Cortex of kidney (tissue), 1 donor: ENCODE results near the gene CAGE1.
"Not testable (repeated sequence)": the region's sequence is repeated elsewhere in the genome, so short reads cannot be mapped to it uniquely, and the experiment has no call there.

ENCODE experiments used
- DNase-seq: peaks from one replicate; lab custom pipeline; 2025; lab: John Stamatoyannopoulos, UW

The CAGE1 gene

DNA sequence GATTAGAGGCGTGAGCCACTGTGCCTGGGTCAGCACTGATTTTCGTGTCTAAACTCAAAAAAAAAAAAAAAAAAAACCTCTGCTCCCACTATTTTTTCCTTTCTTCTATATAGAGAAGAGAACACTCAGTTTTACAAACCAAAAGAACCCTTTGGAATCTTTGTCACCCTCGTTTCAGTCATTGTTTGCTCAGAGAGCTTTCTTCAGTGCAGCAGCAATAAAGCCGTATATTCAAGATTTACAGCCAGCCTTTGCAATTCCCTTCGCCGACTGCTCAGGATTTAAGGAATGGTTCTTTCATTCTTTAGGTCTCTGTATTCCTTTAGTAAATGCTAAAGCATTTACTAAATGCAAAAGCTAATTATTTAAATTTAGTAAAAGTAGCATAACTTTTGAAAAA, 20.2 kb upstream of the CAGE1 start:
- no peak for DNase-seq

DNA sequence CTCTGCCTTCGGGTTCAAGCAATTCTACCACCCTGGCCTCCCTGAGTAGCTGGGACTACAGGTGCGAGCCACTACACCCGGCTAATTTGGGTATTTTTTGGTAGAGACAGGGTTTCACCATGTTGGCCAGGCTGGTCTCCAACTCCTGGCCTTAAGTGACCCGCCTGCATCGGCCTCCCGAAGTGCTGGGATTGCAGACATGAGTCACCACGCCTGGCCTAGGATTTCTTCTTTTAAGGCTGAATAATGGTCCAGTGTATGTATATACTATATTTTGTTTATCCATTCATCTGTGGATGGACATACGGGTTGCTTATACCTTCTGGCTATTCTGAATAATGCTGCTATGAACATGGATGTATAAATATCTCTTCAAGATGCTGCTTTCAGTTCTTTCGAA, 17.2 kb upstream of the CAGE1 start:
- no peak for DNase-seq

DNA sequence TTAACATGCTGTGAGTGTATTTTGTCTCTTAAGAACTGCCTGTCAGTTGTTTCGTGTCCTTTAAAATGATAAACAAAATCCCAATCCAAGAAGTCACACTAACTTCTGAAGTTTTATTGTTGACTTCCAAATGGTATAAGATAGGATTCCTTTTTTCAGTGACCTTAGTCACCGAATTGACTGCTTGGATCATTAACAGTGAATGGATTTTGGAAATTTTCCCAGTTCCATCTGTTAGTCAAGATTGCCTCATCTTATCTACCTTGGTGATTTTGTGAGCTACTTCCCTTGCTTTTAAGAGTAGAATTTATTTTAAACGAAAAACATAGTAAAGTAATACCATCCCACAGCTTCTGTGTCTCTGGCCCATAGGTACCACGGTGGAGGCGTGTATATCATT, 15.0 kb upstream of the CAGE1 start:
- no peak for DNase-seq

DNA sequence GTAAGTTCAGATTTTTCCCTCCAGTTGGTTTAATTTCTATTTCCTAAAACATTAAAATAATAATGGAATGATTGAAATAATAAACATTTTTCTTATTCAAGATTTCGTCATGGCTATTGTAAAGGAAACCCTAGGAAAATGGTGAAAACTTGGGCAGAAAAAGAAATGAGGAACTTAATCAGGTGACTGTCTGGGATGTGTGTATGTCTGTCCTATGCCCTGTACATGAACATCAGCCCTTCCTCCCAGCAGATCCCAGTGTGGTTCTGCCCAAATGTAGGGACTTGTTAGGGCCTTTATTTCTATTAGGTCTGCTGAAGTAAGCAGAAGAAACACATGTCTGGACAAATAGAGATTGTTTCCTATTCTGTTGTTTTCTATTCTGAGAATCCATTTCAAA, 13.2 kb upstream of the CAGE1 start:
- no peak for DNase-seq

DNA sequence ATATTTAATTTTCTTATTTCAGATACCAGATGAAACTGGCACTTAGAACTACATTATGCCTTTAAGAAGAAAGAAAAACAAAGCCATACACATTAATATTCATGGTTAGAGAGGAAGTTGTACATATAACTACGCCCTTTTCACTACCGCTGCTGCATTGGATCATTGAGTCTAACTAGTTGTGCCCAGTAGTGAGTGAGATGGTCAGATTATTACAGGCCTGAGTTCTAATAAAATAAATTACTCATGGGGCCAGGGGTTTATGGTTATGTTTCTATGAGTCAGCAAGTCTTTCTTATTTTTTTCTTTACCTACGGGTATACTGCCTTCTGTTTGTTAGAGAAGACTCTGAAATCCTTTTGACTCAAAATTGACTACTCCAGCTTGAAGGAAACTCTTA, 11.5 kb upstream of the CAGE1 start:
- no peak for DNase-seq

DNA sequence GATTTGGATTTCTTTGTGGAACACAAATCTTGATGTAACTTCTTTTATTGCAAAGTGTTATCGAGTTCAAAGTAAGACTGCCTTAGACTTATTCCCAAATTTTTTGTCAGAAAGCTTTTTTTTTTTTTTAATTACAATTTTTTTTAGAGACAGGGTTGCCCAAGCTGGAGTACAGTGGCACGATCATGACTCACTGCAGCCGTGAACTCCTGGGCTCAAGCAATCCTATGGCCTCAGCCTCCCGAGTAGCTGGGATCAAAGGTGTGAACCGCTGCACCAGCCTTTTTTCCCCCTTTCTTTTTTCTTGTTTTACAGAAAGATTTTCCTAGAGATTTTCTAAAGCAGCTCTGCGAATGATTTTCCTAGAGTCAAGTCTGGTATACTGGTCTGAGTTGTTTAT, 2.9 kb upstream of the CAGE1 start:
- DNase-seq, result no peak

DNA sequence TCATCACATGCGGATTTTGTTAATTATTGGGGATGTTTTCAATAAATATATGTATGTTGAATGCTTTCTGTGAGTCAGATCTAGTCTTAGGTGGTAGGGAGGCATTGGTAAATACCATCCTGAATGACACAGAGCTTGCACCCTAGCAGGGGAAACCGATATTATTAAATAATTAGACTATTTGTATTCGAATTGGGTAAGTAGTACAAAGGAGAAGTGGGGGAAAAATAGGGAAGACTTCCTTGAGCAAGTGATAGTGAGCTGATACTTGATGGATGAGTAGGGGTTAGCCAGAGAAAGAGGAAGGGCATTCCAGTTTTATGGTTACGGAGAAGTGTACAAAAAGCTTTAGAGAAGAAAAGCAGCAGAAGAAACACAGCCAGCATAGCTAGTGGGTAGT, 1.6 kb upstream of the CAGE1 start:
- no peak for DNase-seq

DNA sequence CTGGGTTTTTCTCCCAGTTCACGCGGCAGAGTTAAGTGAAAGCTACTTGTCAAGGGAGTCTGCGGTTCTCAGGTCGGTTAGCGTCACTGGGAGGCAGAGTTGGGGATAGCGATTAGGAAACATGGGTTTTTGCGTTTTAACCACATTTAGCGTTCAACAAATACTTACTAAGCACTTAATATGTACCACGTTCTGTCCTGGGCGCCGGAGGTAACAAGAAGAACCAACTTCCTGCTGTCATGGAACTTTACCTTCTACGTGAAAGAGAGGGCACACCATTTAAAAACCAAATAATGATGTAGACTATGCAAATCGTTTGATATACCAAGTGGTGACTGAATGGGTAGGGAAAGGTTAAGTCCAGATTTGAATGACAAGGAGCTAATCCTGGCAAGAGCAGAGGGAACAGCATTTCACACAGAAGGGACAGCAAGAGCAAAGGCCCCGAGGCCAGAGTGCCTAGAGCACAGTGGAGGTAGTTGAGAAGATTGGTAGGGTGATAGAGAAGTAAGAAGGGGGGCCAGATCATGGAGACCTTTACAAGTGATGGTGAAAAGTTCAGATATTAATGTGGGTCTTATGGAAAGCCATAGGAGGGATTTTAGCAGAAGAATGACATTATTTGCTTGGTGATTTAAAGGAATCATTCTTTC, 810 bp upstream of the CAGE1 start:
- no peak for DNase-seq

DNA sequence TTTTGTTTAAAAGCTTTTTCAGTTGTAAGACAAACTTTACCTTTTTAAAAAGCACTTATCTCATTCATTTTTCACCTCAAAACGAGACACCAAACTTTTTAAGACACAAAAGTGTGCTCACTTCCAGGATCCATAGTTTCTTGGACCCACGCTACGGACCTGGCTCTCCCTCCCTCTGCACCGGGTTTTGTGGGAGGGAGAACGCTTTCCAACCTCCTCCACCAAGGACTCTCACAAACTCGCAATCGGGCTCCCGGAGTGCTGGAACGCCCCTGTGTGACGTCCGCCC, 436 bp downstream of the CAGE1 start:
- DNase-seq, result no peak

DNA sequence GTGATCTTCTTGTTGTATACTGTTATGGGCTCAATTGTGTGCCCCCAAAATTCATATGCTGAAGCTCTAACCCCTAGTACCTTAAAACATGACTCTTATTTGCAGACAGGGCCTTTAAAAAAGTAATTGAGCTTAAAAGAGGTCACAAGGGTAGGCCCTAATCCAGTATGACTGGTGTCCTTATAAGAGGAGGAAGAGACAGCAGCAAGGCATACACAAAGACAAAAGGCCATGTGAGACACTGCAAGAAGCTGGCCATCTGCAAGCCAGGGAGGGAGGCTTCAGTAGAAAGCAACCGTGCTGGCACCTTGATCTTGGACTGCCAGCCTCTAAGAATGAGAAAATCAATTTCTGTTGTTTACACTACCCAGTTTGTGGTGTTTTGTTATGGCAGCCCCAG, 8.4 kb downstream of the CAGE1 start:
- no peak for DNase-seq

DNA sequence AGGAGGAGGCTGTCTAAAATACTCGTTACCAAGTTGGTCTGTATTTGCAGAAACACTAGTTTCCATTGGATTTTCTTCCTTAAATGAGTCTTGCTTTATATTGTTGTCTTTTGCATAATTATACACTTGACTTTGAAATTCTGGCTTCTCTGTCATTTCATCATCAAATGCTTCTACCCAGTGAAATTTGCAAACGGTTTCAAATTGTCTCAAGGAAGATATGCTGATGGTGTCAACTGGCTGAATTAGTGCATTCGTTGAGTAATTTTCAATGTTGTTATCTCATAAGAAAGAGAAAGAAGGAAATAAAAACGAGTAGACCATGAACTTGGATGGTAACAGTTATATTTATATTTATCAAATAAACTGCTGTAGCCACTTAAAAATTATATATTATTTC, 10.8 kb downstream of the CAGE1 start:
- no peak for DNase-seq

DNA sequence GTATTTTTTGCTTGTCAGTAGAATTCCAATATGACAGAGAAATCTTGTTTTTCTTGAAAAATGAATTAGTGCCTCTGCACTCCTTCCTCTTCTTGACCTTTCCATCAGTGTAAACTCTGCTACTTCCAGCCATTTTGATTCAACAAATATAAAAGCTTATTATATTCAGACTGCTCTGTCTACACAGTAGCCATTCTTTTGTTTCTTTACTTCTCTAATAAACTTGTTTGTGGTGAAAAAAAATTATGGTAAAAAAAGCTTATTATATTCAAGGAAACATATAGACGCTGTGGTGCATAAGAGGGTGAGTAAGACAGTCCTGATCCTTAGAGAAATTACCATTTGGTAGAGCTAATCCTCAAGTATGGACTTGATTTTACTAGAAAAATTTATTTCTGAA, 11.6 kb downstream of the CAGE1 start:
- no peak for DNase-seq

DNA sequence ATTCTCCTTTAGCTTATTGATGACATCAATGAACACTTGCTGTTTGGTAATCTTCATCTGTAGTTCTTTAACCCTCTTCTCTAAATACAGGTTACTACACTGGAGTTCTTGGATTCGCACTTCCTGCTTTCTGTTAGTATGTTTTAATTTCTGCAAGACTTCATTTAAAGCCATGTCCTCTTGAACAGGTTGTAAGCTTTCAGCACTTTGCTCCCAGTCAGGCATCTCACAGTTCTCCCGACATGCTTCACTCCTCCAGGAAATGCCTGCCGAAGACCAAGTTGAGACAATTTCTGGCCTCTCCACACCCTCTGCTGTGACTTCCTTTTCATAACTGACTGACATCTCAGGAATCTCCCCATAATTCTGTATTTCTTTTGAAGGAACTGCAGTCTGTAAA, 15.8 kb downstream of the CAGE1 start:
- DNase-seq, result no peak

DNA sequence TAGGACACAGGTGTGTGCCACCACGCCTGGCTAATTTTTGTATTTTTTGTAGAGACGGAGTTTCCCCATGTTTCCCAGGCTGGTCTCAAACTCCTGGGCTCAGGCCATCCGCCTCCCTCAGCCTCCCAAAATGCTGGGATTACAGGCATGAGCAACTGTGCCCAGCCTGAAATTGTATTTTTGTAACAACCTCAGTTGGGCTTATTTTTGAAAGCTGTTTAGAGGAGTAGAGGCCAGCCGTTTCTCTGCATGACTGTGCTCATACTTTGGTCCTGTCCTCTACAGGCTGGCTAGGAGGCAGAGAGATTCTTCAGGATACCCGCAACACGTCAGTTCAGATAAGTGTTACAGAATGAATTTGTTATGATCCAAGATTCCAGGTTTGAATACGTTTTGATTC, 22.1 kb downstream of the CAGE1 start:
- DNase-seq, result no peak

DNA sequence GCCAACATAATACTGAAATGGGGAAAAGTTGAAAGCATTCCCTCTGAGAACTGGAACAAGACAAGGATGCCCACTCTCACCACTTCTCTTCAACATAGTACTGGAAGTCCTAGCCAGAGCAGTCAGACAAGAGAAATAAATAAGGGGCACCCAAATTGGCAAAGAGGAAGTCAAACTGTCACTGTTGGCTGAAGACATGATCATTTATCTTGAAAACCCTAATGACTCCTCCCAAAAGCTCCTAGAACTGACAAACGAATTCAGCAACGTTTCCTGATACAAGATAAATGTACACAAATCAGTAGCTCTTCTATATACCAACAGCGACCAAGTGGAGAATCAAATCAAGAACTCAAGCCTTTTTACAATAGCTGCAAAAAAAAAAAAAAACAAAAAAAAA, 37.6 kb downstream of the CAGE1 start:
- DNase-seq, result not testable (repeated sequence)

DNA sequence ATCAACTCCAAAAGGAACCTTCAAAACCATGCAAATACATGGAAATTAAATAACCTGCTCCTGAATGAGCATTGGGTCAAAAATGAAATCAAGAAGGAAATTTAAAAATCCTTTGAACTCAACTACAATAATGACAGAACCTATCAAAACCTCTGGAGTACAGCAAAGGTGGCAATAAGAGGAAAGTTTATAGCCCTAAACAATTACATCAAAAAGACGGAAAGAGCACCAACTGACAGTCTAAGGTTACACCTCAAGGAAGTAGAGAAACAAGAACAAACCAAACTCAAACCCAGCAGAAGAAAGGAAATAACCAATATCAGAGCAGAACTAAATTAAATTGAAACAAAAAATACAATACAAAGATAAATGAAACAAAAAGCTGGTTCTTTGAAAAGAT, 39.0 kb downstream of the CAGE1 start:
- not testable (repeated sequence) for DNase-seq

DNA sequence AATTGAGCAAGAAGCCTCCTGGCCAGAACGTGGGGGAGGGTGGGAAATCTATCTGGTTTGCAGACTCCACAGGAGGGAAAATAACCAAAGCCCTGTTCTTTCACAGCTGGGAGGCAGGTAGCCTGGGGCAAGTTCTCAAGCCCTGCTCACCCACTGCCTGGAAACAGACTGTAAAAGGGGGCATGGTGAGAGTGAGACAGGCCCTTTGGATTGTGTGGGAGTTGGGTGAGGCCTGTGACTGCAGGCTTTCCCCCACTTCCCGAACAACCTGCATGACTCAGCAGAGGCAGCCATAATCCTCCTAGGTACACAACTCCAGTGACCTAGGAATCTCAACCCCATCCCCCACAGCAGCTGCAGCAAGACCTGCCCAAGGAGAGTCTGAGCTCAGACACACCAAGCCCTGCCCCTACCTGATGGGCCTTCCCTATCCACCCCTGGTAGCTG, 42.0 kb downstream of the CAGE1 start:
- not testable (repeated sequence) for DNase-seq

DNA sequence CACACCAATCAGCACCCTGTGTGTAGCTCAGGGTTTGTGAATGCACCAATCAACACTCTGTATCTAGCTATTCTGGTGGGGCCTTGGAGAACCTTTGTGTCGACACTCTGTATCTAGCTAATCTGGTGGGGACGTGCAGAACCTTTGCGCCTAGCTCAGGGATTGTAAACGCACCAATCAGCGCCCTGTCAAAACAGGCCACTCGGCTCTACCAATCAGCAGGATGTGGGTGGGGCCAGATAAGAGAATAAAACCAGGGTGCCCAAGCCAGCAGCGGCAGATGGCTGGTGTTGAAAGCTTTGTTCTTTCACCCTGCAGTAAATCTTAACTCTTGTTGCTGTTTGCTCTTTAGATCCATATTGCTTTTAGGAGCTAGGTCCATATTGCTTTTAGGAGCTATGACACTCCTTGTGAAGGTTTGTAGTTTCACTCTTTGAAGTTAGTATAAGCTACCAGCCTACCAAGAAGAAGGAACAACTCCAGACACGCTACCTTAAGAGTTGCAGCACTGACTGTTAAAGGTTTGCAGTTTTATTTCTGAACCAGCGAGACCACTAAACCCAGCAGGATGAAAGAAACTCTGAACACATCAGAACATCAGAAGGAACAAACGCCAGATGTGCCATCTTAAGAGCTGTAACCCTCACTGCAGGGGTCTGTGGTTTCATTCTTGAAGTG, 44.6 kb downstream of the CAGE1 start:
- DNase-seq, result not testable (repeated sequence)

DNA sequence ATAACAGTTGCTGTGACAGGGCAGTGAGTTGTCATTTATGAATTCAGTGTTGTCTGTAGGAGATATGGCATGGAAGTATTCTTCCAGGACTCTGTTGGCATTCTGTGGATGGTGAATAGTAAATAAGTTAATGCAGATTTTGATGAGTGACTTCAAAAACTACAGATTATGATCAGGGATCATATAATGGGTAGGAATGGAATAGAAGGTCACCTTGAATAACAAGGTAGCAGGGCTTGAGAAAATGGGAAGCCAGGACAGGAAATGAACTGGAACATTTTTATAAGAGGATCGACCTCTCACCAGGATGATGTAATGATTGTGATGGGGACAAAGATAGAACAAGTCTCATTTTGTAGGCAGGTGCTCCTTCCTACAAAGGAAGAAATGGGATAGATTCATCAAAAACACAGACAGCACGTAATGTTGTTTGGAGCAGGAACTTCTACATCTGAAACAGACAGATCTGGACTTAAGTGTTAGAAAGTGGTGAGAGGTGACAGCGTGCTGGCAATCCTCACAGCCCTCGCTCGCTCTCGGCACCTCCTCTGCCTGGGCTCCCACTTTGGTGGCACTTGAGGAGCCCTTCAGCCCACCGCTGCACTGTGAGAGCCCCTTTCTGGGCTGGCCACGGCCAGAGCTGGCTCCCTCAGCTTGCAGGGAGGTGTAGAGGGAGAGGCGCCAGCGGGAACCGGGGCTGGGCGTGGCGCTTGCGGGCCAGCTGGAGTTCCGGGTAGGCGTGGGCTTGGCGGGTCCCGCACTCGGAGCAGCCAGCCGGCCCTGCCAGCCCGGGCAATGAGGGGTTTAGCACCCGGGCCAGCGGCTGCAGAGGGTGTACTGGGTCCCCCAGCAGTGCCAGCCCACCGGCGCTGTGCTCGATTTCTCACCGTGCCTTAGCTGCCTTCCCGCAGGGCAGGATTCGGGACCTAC, 45.7 kb downstream of the CAGE1 start:
- DNase-seq, result no peak

DNA sequence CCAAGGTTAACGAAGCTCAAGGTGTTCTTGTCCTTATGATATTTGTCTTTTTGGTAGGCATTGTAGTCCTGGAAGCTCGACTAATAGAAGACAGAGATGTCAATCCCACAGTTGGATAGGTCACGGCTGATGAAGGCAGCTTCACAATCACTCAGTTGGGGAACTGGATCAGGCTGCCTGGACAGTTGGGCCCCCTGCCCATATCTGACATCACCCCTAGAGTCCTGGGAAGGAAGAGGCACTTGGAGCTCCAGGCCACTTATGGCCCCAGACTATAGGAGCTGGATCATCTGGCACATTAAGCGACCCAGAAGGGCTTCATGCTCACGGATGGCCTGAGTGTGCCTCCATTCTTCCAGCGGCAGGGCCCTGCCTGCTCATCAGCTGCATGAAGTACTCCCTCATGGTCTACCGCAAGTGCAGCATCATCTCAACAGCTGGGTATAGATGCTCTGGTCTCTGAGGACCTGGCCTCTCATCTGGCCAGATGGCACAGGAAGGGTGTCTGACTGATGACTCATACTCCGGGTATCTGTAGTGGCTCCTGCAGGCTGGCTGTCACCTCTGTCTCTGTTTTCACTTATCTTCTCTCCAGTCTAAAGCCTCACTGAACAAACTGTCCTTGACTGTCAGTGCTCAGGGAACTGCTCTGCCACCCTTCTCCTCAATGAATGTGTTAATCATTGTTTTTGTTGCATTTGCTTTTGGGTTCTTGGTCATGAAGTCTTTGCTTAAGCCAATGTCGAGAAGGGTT, 47.4 kb downstream of the CAGE1 start:
- no peak for DNase-seq

DNA sequence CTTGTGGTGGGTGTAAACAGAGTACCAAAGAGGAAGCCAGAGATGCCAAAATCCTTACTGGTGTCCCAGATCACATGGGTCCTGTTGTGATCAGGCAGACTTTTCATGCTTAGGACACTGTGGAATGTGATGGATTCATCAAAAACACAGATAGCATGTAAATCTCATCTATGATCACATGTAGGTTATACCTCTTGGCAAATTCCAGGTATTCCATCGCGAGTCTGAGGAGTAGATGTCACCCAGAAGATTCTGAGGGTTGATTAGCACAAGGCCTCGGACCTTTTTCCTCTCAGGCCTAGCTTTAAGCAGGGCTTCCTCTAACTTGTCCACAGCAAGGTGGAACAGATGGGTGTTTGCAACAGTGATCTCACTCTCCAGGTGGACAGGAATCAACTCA, 48.3 kb downstream of the CAGE1 start:
- no peak for DNase-seq

DNA sequence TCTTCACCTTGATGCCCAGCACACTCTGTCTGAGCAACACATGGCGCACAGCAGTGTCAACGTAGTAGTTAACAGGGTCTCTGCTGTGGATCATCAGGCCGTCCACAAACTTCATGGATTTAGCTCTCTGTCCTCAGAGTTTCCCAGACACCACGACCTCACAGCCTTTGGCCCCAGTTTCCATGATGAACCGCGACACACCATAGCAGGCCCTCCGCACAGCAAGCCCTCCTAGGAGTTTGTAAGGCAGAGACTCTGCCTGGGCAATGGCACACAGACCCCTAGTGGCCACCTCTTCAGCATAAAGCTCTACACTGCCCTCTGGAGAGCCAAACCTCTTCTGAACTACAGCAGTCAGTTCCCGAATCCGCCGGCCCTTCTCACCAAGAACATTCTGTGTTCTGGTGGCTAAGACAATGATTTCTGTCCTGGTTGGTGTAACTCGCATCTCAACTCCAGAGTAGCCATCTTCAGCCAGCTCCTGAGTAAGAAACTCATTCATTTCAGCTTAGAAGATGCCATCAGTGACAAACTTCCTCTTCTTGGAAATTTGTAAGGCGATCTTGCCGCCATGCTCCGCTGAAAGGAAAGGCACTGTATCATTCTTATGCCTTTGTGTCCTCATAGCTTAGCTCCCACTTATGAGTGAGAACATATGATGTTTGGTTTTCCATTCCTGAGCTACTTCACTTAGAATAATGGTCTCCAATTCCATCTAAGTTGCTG, 50.4 kb downstream of the CAGE1 start:
- not testable (repeated sequence) for DNase-seq
